A673 (cell line): ENCODE results near the gene TENM3.

Experiments
- CTCF ChIP-seq: fragments of 300-800, 200-600 bp; sonication (generic); conservative IDR thresholded peaks from 2 replicates; pipeline ENCODE4 v1.5.1; 2017; ENCODE audit warnings: low read depth, mild to moderate bottlenecking, antibody characterized with exemption, low read length, moderate library complexity, mixed read lengths
- EZH2 ChIP-seq: fragments of 200-600 bp; sonication (generic); IDR thresholded peaks from 2 replicates; pipeline ENCODE4 v1.6.1; 2017; ENCODE audit warnings: borderline replicate concordance, low read depth, mild to moderate bottlenecking, mixed read lengths, antibody characterized with exemption, low read length; ENCODE audit not compliant: poor library complexity, severe bottlenecking

DNA sequence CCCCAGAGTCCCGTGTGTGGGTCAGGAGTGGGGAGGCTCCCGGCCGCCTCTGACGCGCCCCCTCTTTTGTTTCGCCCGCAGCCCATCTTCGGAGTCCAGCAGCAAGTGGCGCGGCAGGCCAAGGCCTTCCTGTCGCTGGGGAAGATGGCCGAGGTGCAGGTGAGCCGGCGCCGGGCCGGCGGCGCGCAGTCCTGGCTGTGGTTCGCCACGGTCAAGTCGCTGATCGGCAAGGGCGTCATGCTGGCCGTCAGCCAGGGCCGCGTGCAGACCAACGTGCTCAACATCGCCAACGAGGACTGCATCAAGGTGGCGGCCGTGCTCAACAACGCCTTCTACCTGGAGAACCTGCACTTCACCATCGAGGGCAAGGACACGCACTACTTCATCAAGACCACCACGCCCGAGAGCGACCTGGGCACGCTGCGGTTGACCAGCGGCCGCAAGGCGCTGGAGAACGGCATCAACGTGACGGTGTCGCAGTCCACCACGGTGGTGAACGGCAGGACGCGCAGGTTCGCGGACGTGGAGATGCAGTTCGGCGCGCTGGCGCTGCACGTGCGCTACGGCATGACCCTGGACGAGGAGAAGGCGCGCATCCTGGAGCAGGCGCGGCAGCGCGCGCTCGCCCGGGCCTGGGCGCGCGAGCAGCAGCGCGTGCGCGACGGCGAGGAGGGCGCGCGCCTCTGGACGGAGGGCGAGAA, 556.5 kb downstream of the TENM3 start:
- TF ChIP-seq CTCF: no peak
- TF ChIP-seq EZH2: no peak
